ENCODE results near the gene FBXO24. TPM values are rescaled to one million over a fixed set of nuclear protein-coding genes. Genes with fewer than 3 reads are reported as not detected.

Gene FBXO24
- total and polyA plus RNA-seq, 10 of the 15 experiments (the other 5 are each of a cell fraction or from before 2014, with no cell fraction given), result 0.11 to 0.96 (median 0.27) TPM; not detected in 4

- TF ChIP-seq EED (IDR thresholded peaks at IDR 0.05; ENCODE audit: low read depth) (no peak), NRF1 (conservative IDR thresholded peaks at IDR 0.05; ENCODE audit: low read depth, low read length) (no peak), ATF2 (IDR thresholded peaks at IDR 0.05; ENCODE audit: low read length) (no peak), ZBTB33 (IDR thresholded peaks at IDR 0.05) (no peak), ZSCAN29 (IDR thresholded peaks at IDR 0.05) (no peak), RELA (IDR thresholded peaks at IDR 0.05; ENCODE audit: borderline replicate concordance, partially characterized antibody) (no peak), ZBTB4 (CRISPR knock-in tag; IDR thresholded peaks at IDR 0.05) (no peak), NR2C2 (IDR thresholded peaks at IDR 0.05; ENCODE audit: borderline replicate concordance, control insufficient read depth, insufficient read length, low read depth) (no peak), SP1 (IDR thresholded peaks at IDR 0.05; ENCODE audit: low read depth, low read length) (no peak), PML (IDR thresholded peaks at IDR 0.05; ENCODE audit: low read length) (no peak), TBL1XR1 (IDR thresholded peaks at IDR 0.05; ENCODE audit: low read depth, low read length) (no peak), CEBPZ (IDR thresholded peaks at IDR 0.05; ENCODE audit: low read depth, low read length) (no peak), CHD1 (IDR thresholded peaks at IDR 0.05; ENCODE audit: low read depth, low read length) (no peak), MEF2B (IDR thresholded peaks at IDR 0.05; ENCODE audit: partially characterized antibody, poor library complexity, severe bottlenecking) (no peak), ZNF207 (IDR thresholded peaks at IDR 0.05; ENCODE audit: borderline replicate concordance) (peak; percentile 61; the same call in 1 of the 2 replicates), STAT3 (IDR thresholded peaks at IDR 0.05; ENCODE audit: low read depth, low read length) (no peak), SPI1 (IDR thresholded peaks at IDR 0.05; ENCODE audit: borderline replicate concordance, insufficient read depth, low read depth, low read length) (peak; percentile 30), IKZF2 (IDR thresholded peaks at IDR 0.05) (peak; percentile 36 to 58; a peak in 2 of 4 replicates)
These were observed 18.2 kb downstream of the FBXO24 start (continued) for GRCh38 chr7:100604028-100604975.

Measured in GM12878 (cell line).